ENCODE data around the gene HS3ST3A1. TPM values are rescaled to one million over a fixed set of nuclear protein-coding genes. Genes with fewer than 3 reads are reported as not detected.

HS3ST3A1 gene
- total RNA-seq, 1 donor from 2014 or later = 14.2 TPM

DNA sequence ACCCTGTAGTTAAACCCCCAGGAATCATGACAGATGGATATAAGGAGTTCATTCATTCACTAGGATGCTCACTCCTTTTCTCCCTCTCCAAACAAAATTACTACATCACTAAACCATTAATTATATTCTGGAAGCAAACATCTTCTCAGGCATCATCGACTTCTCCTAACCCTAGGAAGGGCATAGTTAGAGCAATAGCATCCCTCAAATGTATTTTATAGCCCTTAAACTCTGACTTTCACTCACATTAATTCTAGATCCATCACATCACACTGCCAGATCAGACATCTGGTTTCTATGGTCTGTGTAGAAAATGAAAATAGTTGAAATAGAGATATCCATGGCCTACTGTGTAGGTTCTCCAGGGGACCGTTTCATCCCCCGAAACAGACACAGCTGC, 143.9 kb downstream of the HS3ST3A1 start:
- no peak for DNase-seq (ENCODE audit: extremely low read depth, low read depth, low spot score)
